ENCODE results near the gene PORCN.
A peak's percentile ranks its signal among the peaks of the same experiment; 100 is the strongest.
"Not testable (repeated sequence)": the region's sequence is repeated elsewhere in the genome, so short reads cannot be mapped to it uniquely, and the experiment has no call there.

Gene PORCN

DNA sequence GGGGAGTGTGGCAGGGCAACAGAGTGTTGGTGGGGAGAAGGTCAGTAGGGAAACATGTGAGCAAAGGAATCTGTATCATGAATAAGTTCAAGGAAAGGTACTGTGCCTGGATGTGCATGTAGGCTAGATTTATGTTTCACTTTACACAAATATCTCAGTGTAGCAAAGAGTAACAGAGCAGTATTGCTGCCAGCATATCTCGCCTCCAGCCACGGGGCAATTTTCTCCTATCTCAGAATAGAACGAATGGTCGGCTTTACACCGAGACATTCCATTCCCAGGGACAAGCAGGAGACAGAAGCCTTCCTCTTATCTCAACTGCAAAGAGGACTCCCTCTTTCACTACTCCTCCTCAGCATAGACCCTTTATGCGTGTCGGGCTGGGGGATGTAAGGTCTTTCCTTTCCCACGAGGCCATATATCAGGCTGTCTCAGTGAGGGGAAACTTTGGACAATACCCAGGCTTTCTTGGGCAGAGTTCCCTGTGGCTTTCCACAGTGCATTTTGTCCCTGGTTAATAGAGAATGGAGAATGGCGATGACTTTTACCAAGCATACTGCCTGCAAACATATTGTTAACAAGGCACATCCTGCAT is 47.0 kb downstream of the PORCN start:
- DNase-seq, result not testable (repeated sequence)

DNA sequence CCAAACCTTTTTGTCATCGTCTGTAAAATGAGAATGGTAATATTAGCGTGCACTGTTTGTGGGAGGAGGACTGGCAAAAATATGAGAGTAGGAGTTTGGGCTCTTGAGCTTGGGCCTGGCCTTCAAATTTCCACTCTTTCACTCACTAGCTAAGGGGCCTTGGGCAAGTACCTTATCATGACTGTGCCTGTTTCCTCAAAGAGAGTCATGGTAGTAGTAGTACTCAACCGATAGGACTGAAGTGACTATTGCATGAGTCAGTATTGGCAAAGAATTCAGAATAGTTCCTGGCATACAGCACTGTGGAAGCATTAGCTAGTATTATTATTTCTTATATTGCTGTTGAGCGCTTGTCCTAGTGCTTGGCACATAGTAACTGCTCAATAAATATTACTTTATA is 49.5 kb downstream of the PORCN start:
- no peak for DNase-seq

DNA sequence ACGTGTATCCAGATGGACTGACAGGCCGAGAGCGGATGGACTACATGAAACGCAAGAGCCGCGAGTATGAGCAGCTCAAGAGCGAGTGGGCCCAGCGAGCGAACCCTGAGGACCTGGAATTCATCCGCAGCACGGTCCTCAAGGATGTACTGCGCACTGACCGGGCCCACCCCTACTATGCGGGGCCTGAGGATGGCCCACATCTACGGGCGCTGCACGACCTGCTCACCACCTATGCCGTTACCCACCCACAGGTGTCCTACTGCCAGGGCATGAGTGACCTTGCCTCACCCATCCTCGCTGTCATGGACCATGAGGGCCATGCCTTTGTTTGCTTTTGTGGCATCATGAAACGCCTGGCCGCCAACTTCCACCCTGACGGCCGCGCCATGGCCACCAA is 50.8 kb downstream of the PORCN start:
- no peak for DNase-seq

DNA sequence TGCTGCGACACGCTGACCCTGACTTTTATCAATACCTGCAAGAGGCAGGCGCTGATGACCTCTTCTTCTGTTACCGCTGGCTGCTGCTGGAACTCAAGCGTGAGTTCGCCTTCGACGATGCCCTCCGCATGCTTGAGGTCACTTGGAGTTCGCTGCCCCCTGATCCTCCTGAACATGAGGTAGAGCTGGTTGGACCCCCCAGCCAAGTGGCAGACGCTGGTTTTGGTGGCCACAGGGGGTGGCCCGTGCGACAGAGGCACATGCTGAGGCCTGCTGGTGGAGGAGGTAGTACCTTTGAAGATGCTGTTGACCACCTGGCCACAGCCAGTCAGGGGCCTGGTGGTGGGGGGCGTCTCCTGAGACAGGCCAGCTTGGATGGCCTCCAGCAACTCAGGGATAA is 51.3 kb downstream of the PORCN start:
- DNase-seq, result no peak

DNA sequence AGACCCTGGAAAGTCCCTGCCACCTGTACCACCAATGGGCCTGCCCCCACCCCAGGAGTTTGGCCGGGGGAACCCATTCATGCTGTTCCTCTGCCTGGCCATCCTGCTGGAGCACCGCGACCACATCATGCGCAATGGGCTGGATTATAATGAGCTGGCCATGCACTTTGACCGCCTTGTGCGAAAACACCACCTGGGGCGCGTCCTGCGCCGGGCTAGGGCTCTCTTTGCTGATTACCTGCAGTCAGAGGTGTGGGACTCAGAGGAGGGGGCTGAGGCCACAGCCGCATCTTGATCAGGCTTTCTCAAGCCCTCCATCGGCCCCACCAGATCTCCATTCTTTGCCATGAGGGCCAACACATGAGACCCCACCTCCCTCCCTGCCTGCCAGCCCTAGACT is 51.9 kb downstream of the PORCN start:
- no peak for DNase-seq

DNA sequence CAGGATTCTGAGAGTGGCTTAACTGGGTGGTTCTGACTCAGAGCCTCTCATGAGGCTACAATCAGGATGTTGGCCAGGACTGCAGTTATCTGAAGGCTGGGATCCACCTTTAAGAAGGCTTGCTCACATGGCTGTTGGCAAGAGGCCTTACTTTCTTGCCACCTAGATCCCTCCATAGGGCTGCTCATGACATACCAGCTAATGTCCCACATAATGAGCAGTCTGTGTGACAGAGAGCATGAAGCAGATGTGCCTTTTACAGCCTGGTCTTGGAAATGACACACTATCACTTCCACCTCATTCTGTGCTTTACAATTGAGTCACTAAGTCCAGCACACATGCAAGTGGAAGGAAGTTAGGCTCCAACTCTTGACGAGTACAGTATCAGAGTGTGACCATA is 61.2 kb downstream of the PORCN start:
- peak; percentile 15 for DNase-seq
